Measurements from ENCODE around the gene LACRT. TPM values are rescaled to one million over a fixed set of nuclear protein-coding genes. Genes with fewer than 3 reads are reported as not detected.
A peak's percentile ranks its signal among the peaks of the same experiment; 100 is the strongest.

LACRT gene
- total and polyA plus RNA-seq, 2 of the 8 experiments (the other 6 are each of a cell fraction or from before 2014, with no cell fraction given), result not detected

- TF ChIP-seq CTCF (IDR thresholded peaks at IDR 0.05; ENCODE audit: control extremely low read depth in 1 of 3, insufficient read depth in 1 of 3, low read depth in 1 of 3, low read length in 3 of 3), result peak; percentile 51 to 73 (median 56); a peak in 3 of 4 replicates
- TF ChIP-seq SRF (IDR thresholded peaks at IDR 0.05; ENCODE audit: low read depth, low read length), result no peak
- no peak for TF ChIP-seq TAF7 (optimal IDR thresholded peaks at IDR 0.05; ENCODE audit: borderline replicate concordance, low read depth, low read length)
- TF ChIP-seq ATF3 (IDR thresholded peaks at IDR 0.05; ENCODE audit: insufficient read depth, low read depth, low read length), result no peak
- no peak for TF ChIP-seq SP2 (IDR thresholded peaks at IDR 0.05; ENCODE audit: low read length)
- no peak for TF ChIP-seq GTF2F1 (IDR thresholded peaks at IDR 0.05; ENCODE audit: borderline replicate concordance, low read depth, low read length)
- TF ChIP-seq JUN (IDR thresholded peaks at IDR 0.05; ENCODE audit: low read depth, low read length), result no peak
- peak in 1 of 2 experiments; percentile 36; a peak in 1 of 4 replicates for TF ChIP-seq RAD21 (IDR thresholded peaks at IDR 0.05 in 1 of 2, conservative IDR thresholded peaks at IDR 0.05 in 1 of 2; ENCODE audit: low read depth in 2 of 2, low read length in 2 of 2)
- peak; percentile 84 for TF ChIP-seq TEAD4 (IDR thresholded peaks at IDR 0.05; ENCODE audit: low read depth, low read length)
- no peak for TF ChIP-seq BRCA1 (IDR thresholded peaks at IDR 0.05; ENCODE audit: low read depth, low read length)
Observed at GRCh38 chr12:54631988-54632728, 2.5 kb downstream of the LACRT start (continued).

Data from H1 (cell line).